ENCODE measurements around the gene THAP4.

DNA sequence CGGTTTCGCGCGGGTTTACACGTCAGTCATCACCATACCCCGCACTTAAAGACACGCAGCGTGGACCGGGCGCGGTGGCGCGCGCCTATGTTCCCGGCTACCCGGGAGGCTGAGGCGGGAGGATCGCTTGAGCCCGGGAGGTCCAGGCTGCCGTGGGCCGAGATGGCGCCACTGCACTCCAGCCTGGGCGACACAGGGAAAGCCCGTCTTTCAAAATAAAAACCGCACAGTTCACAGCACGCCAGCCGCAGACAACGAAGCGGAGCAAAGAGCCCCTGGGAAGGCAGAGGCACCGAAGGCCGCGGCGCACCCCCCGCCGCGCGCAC, 49.3 kb upstream of the THAP4 start:
- TF ChIP-seq POLR2A (IDR thresholded peaks at IDR 0.05; ENCODE audit: low read length): no peak
- TF ChIP-seq GATA1 (IDR thresholded peaks at IDR 0.05; ENCODE audit: low read depth, low read length): no peak
